ENCODE data around the gene LPP.

Gene LPP

GRCh38 chr3:188524052-188524451, 370.1 kb downstream of the LPP start:
- Histone ChIP-seq H3K9me3 (ENCODE audit: control insufficient read depth, insufficient read depth, low read length) (no peaks in the 10 kb centered on the region), H3K9ac (ENCODE audit: low read depth, low read length) (no peak overlapping the region), H3K4me1 (ENCODE audit: insufficient read depth, low read length) (no peaks in the 10 kb centered on the region), H3K36me3 (ENCODE audit: insufficient read depth, low read length) (no peaks in the 10 kb centered on the region)

GRCh38 chr3:188526057-188526456, 372.1 kb downstream of the LPP start:
- H3K36me3 ChIP-seq (ENCODE audit: insufficient read depth, low read length): no peaks in the 10 kb centered on the region
- H3K9me3 ChIP-seq (ENCODE audit: control insufficient read depth, insufficient read depth, low read length): no peaks in the 10 kb centered on the region
- H3K9ac ChIP-seq (ENCODE audit: low read depth, low read length): no peak overlapping the region
- no peaks in the 10 kb centered on the region; the same call in 1 of the 2 replicates for H3K4me1 ChIP-seq (ENCODE audit: insufficient read depth, low read length)

- Histone ChIP-seq H3K9ac (ENCODE audit: low read depth, low read length) (no peak overlapping the region), H3K4me1 (ENCODE audit: insufficient read depth, low read length) (no peaks in the 10 kb centered on the region; the same call in 1 of the 2 replicates), H3K36me3 (ENCODE audit: insufficient read depth, low read length) (no peaks in the 10 kb centered on the region), H3K9me3 (ENCODE audit: control insufficient read depth, insufficient read depth, low read length) (no peaks in the 10 kb centered on the region)
Measured at GRCh38 chr3:188527389-188527788, 373.4 kb downstream of the LPP start.

- no peaks in the 10 kb centered on the region for H3K9me3 ChIP-seq (ENCODE audit: control insufficient read depth, insufficient read depth, low read length)
- H3K36me3 ChIP-seq (ENCODE audit: insufficient read depth, low read length): no peaks in the 10 kb centered on the region
- H3K4me1 ChIP-seq (ENCODE audit: insufficient read depth, low read length): peaks cover 7% of the 10 kb centered on the region
- H3K9ac ChIP-seq (ENCODE audit: low read depth, low read length): no peak overlapping the region
Measured at GRCh38 chr3:188528396-188528795, 374.4 kb downstream of the LPP start.

- Histone ChIP-seq H3K4me1 (ENCODE audit: insufficient read depth, low read length) (peaks cover 8% of the 10 kb centered on the region), H3K9ac (ENCODE audit: low read depth, low read length) (no peak overlapping the region), H3K9me3 (ENCODE audit: control insufficient read depth, insufficient read depth, low read length) (no peaks in the 10 kb centered on the region), H3K36me3 (ENCODE audit: insufficient read depth, low read length) (no peaks in the 10 kb centered on the region)
Measured at GRCh38 chr3:188529228-188529627, 375.3 kb downstream of the LPP start.

GRCh38 chr3:188530226-188530625, 376.3 kb downstream of the LPP start:
- H3K36me3 ChIP-seq (ENCODE audit: insufficient read depth, low read length): no peaks in the 10 kb centered on the region
- H3K9ac ChIP-seq (ENCODE audit: low read depth, low read length): no peak overlapping the region
- peaks cover 8% of the 10 kb centered on the region for H3K4me1 ChIP-seq (ENCODE audit: insufficient read depth, low read length)
- no peaks in the 10 kb centered on the region for H3K9me3 ChIP-seq (ENCODE audit: control insufficient read depth, insufficient read depth, low read length)

GRCh38 chr3:188531210-188531609, 377.3 kb downstream of the LPP start:
- Histone ChIP-seq H3K36me3 (ENCODE audit: insufficient read depth, low read length) (no peaks in the 10 kb centered on the region), H3K9me3 (ENCODE audit: control insufficient read depth, insufficient read depth, low read length) (no peaks in the 10 kb centered on the region), H3K4me1 (ENCODE audit: insufficient read depth, low read length) (peaks cover 8% of the 10 kb centered on the region), H3K9ac (ENCODE audit: low read depth, low read length) (no peak overlapping the region)

- peaks cover 8% of the 10 kb centered on the region for H3K4me1 ChIP-seq (ENCODE audit: insufficient read depth, low read length)
- no peaks in the 10 kb centered on the region for H3K36me3 ChIP-seq (ENCODE audit: insufficient read depth, low read length)
- no peak overlapping the region for H3K9ac ChIP-seq (ENCODE audit: low read depth, low read length)
- no peaks in the 10 kb centered on the region for H3K9me3 ChIP-seq (ENCODE audit: control insufficient read depth, insufficient read depth, low read length)
Measured at GRCh38 chr3:188533172-188533571, 379.2 kb downstream of the LPP start.

- Histone ChIP-seq H3K9me3 (ENCODE audit: control insufficient read depth, insufficient read depth, low read length) (no peaks in the 10 kb centered on the region), H3K9ac (ENCODE audit: low read depth, low read length) (no peak overlapping the region), H3K4me1 (ENCODE audit: insufficient read depth, low read length) (peaks cover 8% of the 10 kb centered on the region), H3K36me3 (ENCODE audit: insufficient read depth, low read length) (no peaks in the 10 kb centered on the region)
Measured at GRCh38 chr3:188533612-188534357, 379.8 kb downstream of the LPP start.

- peaks cover 8% of the 10 kb centered on the region for H3K4me1 ChIP-seq (ENCODE audit: insufficient read depth, low read length)
Measured at GRCh38 chr3:188534633-188535032, 380.7 kb downstream of the LPP start.

GRCh38 chr3:188537606-188538005, 383.6 kb downstream of the LPP start:
- Histone ChIP-seq H3K4me1 (ENCODE audit: insufficient read depth, low read length) (peaks cover 8% of the 10 kb centered on the region), H3K9ac (ENCODE audit: low read depth, low read length) (no peak overlapping the region), H3K9me3 (ENCODE audit: control insufficient read depth, insufficient read depth, low read length) (no peaks in the 10 kb centered on the region), H3K36me3 (ENCODE audit: insufficient read depth, low read length) (no peaks in the 10 kb centered on the region)

More at GRCh38 chr3:188534633-188535032, 380.7 kb downstream of the LPP start:
- no peaks in the 10 kb centered on the region for H3K9me3 ChIP-seq (ENCODE audit: control insufficient read depth, insufficient read depth, low read length)
- no peak overlapping the region for H3K9ac ChIP-seq (ENCODE audit: low read depth, low read length)
- H3K36me3 ChIP-seq (ENCODE audit: insufficient read depth, low read length): no peaks in the 10 kb centered on the region

- no peaks in the 10 kb centered on the region for H3K4me1 ChIP-seq (ENCODE audit: insufficient read depth, low read length)
Measured at GRCh38 chr3:188539037-188539436, 385.1 kb downstream of the LPP start.

GRCh38 chr3:188539631-188540194, 385.8 kb downstream of the LPP start:
- Histone ChIP-seq H3K36me3 (ENCODE audit: insufficient read depth, low read length) (no peaks in the 10 kb centered on the region), H3K9me3 (ENCODE audit: control insufficient read depth, insufficient read depth, low read length) (no peaks in the 10 kb centered on the region), H3K4me1 (ENCODE audit: insufficient read depth, low read length) (no peaks in the 10 kb centered on the region), H3K9ac (ENCODE audit: low read depth, low read length) (no peak overlapping the region)

More at GRCh38 chr3:188539037-188539436, 385.1 kb downstream of the LPP start:
- Histone ChIP-seq H3K36me3 (ENCODE audit: insufficient read depth, low read length) (no peaks in the 10 kb centered on the region), H3K9me3 (ENCODE audit: control insufficient read depth, insufficient read depth, low read length) (no peaks in the 10 kb centered on the region), H3K9ac (ENCODE audit: low read depth, low read length) (no peak overlapping the region)

GRCh38 chr3:188542196-188542595, 388.2 kb downstream of the LPP start:
- Histone ChIP-seq H3K4me1 (ENCODE audit: insufficient read depth, low read length) (peaks cover 4% of the 10 kb centered on the region), H3K9me3 (ENCODE audit: control insufficient read depth, insufficient read depth, low read length) (no peaks in the 10 kb centered on the region), H3K36me3 (ENCODE audit: insufficient read depth, low read length) (no peaks in the 10 kb centered on the region), H3K9ac (ENCODE audit: low read depth, low read length) (no peak overlapping the region)

- Histone ChIP-seq H3K9me3 (ENCODE audit: control insufficient read depth, insufficient read depth, low read length) (no peaks in the 10 kb centered on the region), H3K4me1 (ENCODE audit: insufficient read depth, low read length) (peaks cover 4% of the 10 kb centered on the region), H3K36me3 (ENCODE audit: insufficient read depth, low read length) (no peaks in the 10 kb centered on the region), H3K9ac (ENCODE audit: low read depth, low read length) (no peak overlapping the region)
Measured at GRCh38 chr3:188544012-188544411, 390.1 kb downstream of the LPP start.
